Pancreas (tissue), 10 donors: ENCODE data around the gene CHSY1. TPM values are rescaled to one million over a fixed set of nuclear protein-coding genes. Genes with fewer than 3 reads are reported as not detected.
A peak's percentile ranks its signal among the peaks of the same experiment; 100 is the strongest.

Experiments
- ATAC-seq, 4 donors: fragments of 200-7000 bp; cut with Tn5 transposase; one replicate each; pipeline versions ENCODE4 v1.8.0 to v1.9.1; 2020; ENCODE audit warnings: mild to moderate bottlenecking in 4 of 4, moderate library complexity in 4 of 4
- DNase-seq, 6 donors: peaks; one replicate each; pipeline ENCODE4 v3.0.0-alpha.2; 2020
- FAIRE-seq: peaks from 2 replicates; lab custom pipeline; 2012; peaks lifted over from hg19 to GRCh38; lab: Jason Lieb, UNC
- H3K27ac ChIP-seq, 4 donors: fragments of 200-600 bp; sonication (generic); 1 replicate in 3 of 4; 2 replicates in 1 of 4; pipeline versions ENCODE4 v1.5.0 to v1.8.0; 2020
- H3K27me3 ChIP-seq, 4 donors: fragments of 200-600 bp; one replicate each; pipeline ENCODE4 v1.8.0; 2021
- H3K36me3 ChIP-seq, 3 donors: fragments of 200-600 bp; sonication (generic) in 1 of 3; one replicate each; pipeline versions ENCODE4 v1.5.0 to v1.8.0; 2020 to 2021
- H3K4me1 ChIP-seq, 3 donors: fragments of 200-600 bp; one replicate each; pipeline ENCODE4 v1.8.0; 2021
- H3K4me3 ChIP-seq, 4 donors: fragments of 200-600 bp; sonication (generic) in 2 of 4; one replicate each; pipeline versions ENCODE4 v1.5.0 to v1.8.0; 2020 to 2021
- H3K9me3 ChIP-seq, 4 donors: fragments of 200-600 bp; one replicate each; pipeline ENCODE4 v1.8.0; 2021
- WGBS, 2 donors: extraction: QIAGEN DNeasy Blood & Tissue Kit; methylation state at CpG; one replicate each; pipeline ENCODE4 v1.1.7; 2013; 5-methylcytosine and 5-hydroxymethylcytosine counted together
- intact Hi-C, 3 donors: fragments of 100-400 bp; cut with DNase I; formaldehyde crosslinking; loops; one replicate each; pipeline versions ENCODE4 v1.11.1 to v1.14.2; 2022
- polyA plus RNA-seq, 2 donors: library from polyadenylated mRNA; stranded (reverse); fragments of 200-250 nt; gene quantifications; one replicate each; pipeline ENCODE4 v1.2.3, GENCODE V29; 2013
- total RNA-seq, 6 donors: library from RNA; stranded (reverse); fragmentation: NEBNext Ultra II Directional in 4 of 6; extraction: Animal tissue kit (Norgen Biotek cat#: 25700) in 4 of 6; gene quantifications; one replicate each; pipeline versions ENCODE4 v1.2.1 to v1.2.4, GENCODE V29; 2021 to 2023
- TF ChIP-seq, protein P1 (sequence below), 4 donors: fragments of 200-600 bp; sonication (generic) in 3 of 4; IDR thresholded peaks; one replicate each; pipeline versions ENCODE4 v1.5.0 to v1.8.0; 2021; ENCODE audit warnings: antibody characterized with exemption in 4 of 4
- donor health status: healthy with polysubstance abuse.
- donor health status: DM: no; HTN: no; CAD: no; lungs with moderate emphysema.
- donor health status: DM: no; HTN: no; CAD: no.
- donor health status: control.
- donor health status: control.
- donor health status: Bipolar disorder and iron deficiency.
- donor health status: DM: yes; HTN: yes; CAD: no.
- donor health status: DM: no; HTN: no; CAD: no.
- donor health status: DM: no; HTN: no; CAD: no.
- donor health status: DM: yes; HTN: yes; CAD: no.

CHSY1 gene
- total and polyA plus RNA-seq, 8 donors = 3.4 to 11.2 (median 5.5) TPM

DNA sequence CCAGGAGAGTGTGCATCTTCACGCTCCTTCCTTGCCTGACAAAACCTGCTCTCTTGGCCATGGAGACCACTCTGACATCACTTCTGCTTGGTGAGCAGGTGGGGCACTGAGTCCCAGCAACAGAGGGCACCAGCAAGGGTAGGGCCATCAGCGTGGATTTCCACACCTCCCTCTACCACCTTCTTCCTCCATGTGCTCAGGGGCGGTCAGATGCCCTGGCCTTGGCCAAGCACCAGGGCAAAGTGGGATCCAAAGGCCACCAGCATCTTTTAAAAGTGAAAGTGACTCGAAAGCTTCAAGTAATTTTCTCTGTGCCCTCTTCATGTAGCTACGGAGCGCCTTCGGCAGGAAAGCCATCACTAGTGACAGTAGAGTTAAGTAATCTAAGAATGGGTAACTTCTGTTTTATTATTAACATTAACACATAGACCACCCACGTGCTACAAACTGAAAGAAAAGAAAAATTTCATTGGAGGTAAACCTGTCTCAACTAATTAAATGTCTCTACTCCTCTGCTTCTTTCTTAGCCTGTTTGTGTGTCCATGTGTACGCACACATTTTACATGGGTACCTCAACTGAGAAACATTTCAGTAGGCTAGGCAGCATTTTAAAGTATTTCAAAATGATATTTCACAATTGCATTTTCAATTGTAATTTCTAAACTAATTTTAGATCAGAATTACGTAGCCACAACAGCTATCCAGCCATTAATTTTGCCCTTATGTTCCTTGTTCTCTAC, 57.9 kb downstream of the CHSY1 start:
- TF ChIP-seq, protein P1, sequence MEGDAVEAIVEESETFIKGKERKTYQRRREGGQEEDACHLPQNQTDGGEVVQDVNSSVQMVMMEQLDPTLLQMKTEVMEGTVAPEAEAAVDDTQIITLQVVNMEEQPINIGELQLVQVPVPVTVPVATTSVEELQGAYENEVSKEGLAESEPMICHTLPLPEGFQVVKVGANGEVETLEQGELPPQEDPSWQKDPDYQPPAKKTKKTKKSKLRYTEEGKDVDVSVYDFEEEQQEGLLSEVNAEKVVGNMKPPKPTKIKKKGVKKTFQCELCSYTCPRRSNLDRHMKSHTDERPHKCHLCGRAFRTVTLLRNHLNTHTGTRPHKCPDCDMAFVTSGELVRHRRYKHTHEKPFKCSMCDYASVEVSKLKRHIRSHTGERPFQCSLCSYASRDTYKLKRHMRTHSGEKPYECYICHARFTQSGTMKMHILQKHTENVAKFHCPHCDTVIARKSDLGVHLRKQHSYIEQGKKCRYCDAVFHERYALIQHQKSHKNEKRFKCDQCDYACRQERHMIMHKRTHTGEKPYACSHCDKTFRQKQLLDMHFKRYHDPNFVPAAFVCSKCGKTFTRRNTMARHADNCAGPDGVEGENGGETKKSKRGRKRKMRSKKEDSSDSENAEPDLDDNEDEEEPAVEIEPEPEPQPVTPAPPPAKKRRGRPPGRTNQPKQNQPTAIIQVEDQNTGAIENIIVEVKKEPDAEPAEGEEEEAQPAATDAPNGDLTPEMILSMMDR (IDR thresholded peaks at IDR 0.05) = no peak
- H3K27ac ChIP-seq = no peak overlapping the region
- DNase-seq (no peak), ATAC-seq (peak in 1 of 4 donors; percentile 21), FAIRE-seq (no peak)
- H3K27me3 ChIP-seq = no peaks in the 10 kb centered on the region
- intact Hi-C loops = no loop called here
- no peaks in the 10 kb centered on the region for H3K36me3 ChIP-seq
- WGBS, 2 donors = 78 to 80% methylated on average over 10 of the region's 10 CpGs
- H3K9me3 ChIP-seq = no peaks in the 10 kb centered on the region
- no peak overlapping the region for H3K4me3 ChIP-seq
- peaks cover 0 to 12% (median 0%) of the 10 kb centered on the region in 3 donors for H3K4me1 ChIP-seq

DNA sequence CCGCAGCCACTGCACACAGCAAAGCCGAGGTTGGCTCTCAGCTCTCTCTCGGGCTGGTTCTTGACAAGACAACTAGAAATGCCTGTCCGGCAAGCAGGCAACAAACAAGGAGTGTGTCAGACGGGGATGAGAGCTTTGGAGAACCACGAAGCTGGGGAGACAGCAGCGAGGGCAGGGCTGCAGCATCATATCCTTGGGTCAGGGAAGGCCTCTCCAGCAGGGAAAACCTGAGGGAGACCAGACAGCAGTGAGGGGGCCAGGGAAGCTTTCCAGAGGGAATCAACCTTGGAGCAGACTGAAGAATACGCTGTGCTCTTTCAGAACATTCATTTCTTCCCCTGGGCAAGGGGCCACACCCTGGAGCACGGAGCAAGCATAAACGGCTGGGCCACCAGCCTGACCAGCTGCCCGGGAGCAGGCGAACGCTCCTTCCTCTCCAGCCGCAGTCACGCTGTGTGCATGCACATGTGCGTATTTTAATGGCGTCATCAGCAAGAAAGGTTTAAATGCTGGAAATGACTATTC, 58.7 kb downstream of the CHSY1 start:
- TF ChIP-seq, protein P1 (IDR thresholded peaks at IDR 0.05) = no peak
- no peaks in the 10 kb centered on the region for H3K27me3 ChIP-seq
- H3K9me3 ChIP-seq = no peaks in the 10 kb centered on the region
- ATAC-seq = peak in 3 of 4 donors; percentile 25 to 58 (median 35)
- intact Hi-C loops = no loop called here
- WGBS, 2 donors = 85 to 92% methylated on average over 17 of the region's 17 CpGs
- no peak for FAIRE-seq
- no peak for DNase-seq
- no peak overlapping the region for H3K4me3 ChIP-seq
- no peak overlapping the region for H3K27ac ChIP-seq
- H3K36me3 ChIP-seq = no peaks in the 10 kb centered on the region
- peaks cover 0 to 12% (median 0%) of the 10 kb centered on the region in 3 donors for H3K4me1 ChIP-seq

DNA sequence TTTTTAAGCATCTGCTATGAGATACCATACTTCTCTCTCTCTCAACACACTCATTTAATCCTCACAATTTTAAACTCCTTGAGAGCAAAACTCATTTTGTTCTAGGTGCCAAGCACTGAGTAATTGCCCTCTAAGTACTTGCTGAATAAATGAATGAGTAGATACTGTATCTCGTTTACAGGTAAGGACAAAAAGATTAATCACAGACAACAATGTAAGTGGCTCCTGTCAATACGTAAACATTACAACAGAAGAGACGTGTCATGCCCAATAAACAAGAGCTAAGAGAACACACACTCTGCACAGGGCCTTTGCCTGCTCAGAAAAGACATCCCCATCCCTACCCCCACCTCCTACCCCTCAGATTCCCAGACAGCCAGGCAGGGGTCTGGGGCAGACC, 59.8 kb downstream of the CHSY1 start:
- Histone ChIP-seq H3K27ac (no peak overlapping the region), H3K4me3 (no peak overlapping the region), H3K9me3 (no peaks in the 10 kb centered on the region), H3K27me3 (no peaks in the 10 kb centered on the region), H3K36me3 (no peaks in the 10 kb centered on the region), H3K4me1 (peaks cover 0 to 18% (median 7%) of the 10 kb centered on the region in 3 donors)
- no peak for FAIRE-seq
- TF ChIP-seq, protein P1 (IDR thresholded peaks at IDR 0.05) = no peak
- no peak for ATAC-seq
- no peak for DNase-seq
- WGBS, 2 donors = 47 to 53% methylated on average over 3 of the region's 3 CpGs
- intact Hi-C loops = no loop called here

DNA sequence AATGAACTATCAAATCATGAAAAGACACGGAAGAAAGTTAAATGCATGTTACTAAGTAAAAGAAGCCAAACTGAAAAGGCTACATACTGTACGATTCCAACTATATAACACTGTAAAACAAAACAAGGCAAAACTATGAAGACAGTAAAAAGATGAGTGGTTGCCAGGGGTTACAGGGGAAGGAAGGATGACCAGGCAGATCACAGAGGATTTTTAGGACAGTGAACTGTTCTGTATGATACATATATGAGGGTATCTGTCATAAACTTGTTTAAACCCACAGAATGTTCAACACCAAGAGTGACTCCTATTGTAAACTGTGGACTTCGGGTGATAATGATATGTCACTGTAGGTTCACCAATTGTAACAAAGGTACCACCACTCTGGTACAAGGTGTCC, 60.6 kb downstream of the CHSY1 start:
- WGBS, 2 donors = 82 to 89% methylated on average over 3 of the region's 3 CpGs
- TF ChIP-seq, protein P1 (IDR thresholded peaks at IDR 0.05) = no peak
- intact Hi-C loops = no loop called here
- Histone ChIP-seq H3K36me3 (no peaks in the 10 kb centered on the region), H3K4me3 (no peak overlapping the region), H3K4me1 (peaks cover 0 to 19% (median 7%) of the 10 kb centered on the region in 3 donors), H3K27me3 (no peaks in the 10 kb centered on the region), H3K27ac (no peak overlapping the region), H3K9me3 (no peaks in the 10 kb centered on the region)
- FAIRE-seq = no peak
- ATAC-seq = no peak
- DNase-seq = no peak

DNA sequence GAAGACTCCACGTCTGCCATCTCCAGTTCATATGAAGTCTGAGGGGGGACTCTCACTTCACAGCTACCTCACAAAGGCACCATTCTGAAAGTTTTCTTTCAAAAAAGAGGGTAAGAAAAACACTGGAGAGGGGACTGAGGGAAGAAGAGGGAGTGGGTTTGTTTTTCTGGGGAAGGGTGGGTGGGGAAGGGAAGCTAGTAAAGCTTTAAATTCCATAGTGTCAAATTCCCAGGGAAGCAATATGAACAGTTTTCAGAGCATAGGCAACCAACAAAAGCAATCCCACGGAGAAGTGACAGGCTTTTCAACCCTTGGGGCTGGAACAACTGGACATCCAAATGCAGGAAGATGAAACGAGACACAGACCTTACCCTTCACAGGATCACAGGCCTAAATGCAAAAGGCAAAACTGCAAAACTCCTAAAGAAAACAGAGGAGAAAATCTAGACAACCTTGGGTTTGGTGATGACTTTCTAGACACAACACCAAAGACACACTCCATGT, 61.7 kb downstream of the CHSY1 start:
- Histone ChIP-seq H3K9me3 (no peaks in the 10 kb centered on the region), H3K4me3 (no peak overlapping the region), H3K27me3 (no peaks in the 10 kb centered on the region), H3K36me3 (no peaks in the 10 kb centered on the region), H3K4me1 (peaks cover 0 to 19% (median 7%) of the 10 kb centered on the region in 3 donors), H3K27ac (no peak overlapping the region)
- 83% methylated on average over 3 of the region's 3 CpGs for WGBS, 2 donors
- DNase-seq (no peak), ATAC-seq (no peak), FAIRE-seq (no peak)
- intact Hi-C loops = no loop called here
- TF ChIP-seq, protein P1 (IDR thresholded peaks at IDR 0.05) = no peak
